Measurements from ENCODE around the gene TCEANC2. TPM values are rescaled to one million over a fixed set of nuclear protein-coding genes. Genes with fewer than 3 reads are reported as not detected.

TCEANC2 gene
- total and polyA plus RNA-seq, 4 experiments from 2014 or later, result 3.5 to 13.1 (median 9.6) TPM

GRCh38 chr1:54108156-54108555, 54.7 kb downstream of the TCEANC2 start:
- Mint-ChIP-seq H3K9me3 (no peaks in the 10 kb centered on the region), H3K27me3 (no peaks in the 10 kb centered on the region), H3K36me3 (no peaks in the 10 kb centered on the region), H3K4me3 (no peak overlapping the region), H3K27ac (no peak overlapping the region), H3K4me1 (no peaks in the 10 kb centered on the region)
- intact Hi-C loops (cut with micrococcal nuclease), result no loop called here
- ChIA-PET CTCF (ENCODE audit: partially characterized antibody) (interaction anchor here (1.5 kb wide), 1 partner anchor 381 kb away, joined by 5 read pairs; no protein-coding TSS in a partner anchor), POLR2A (ENCODE audit: partially characterized antibody) (interaction anchor here (0.6 kb wide), 1 partner anchor 299 kb away, joined by 3 read pairs; no protein-coding TSS in a partner anchor)
- no peak for DNase-seq
- Histone ChIP-seq H3K36me3 (ENCODE audit: insufficient read depth, low read length) (no peaks in the 10 kb centered on the region), H3K9me3 (ENCODE audit: control insufficient read depth in 1 of 2, low read length in 2 of 2) (no peaks in the 10 kb centered on the region), H3K4me3 (ENCODE audit: low read length in 2 of 2) (no peak overlapping the region), H3K4me1 (ENCODE audit: insufficient read depth, low read length) (no peaks in the 10 kb centered on the region), H3K27me3 (ENCODE audit: insufficient read depth, low read length) (no peaks in the 10 kb centered on the region), H3K27ac (ENCODE audit: low read depth, low read length) (no peak overlapping the region)

DNA sequence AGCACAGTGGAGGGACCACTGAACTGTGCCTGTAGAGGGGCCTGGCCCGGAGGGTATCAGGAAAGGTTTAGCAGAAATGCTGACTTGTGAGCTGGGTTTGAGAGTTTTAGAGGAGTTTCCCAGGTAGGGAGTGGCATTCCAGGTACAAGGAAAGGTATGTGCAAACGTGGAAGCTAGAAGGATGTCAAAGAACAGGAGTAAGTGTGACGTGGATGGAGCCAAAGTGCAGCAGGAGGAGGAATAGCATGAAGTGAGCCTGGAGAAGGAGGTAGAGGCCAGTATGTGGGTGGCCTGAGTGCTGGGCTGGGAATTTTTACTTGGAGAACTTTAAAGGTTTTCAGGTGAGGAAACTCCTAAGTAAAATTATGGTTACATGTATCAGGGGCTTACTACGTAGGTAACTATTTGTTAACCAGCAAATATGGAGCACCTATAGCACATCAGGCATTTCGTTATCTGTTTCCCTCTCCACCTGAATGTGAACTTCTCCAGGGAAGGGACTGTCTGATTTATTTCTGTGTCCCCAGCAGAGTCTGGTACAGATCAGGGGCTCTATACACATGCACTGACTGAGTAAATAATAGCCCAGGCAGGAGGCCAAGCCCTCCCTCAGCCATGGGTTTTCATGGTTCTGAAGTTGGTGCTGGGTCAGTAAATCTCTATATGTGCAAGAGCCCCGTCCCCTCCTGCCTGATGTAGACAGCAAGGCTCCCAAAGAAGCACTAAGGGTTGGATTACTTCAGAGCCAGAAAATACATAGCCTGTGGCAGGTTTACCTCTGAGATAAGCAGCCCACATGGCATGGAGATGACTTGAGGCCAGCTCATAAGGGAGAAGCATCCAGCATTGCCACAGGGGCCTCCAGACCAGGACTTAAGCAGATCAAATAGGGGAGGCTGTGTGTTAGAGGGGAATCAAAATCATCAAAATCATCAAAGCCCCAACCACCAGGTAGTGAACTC, 56.0 kb downstream of the TCEANC2 start:
- ChIA-PET POLR2A (ENCODE audit: partially characterized antibody) (no interaction called here), CTCF (ENCODE audit: partially characterized antibody) (interaction anchor here (1.5 kb wide), 1 partner anchor 380 kb away, joined by 5 read pairs; no protein-coding TSS in a partner anchor)
- H3K27ac Mint-ChIP-seq, result no peak overlapping the region
- intact Hi-C loops (cut with micrococcal nuclease), result no loop called here
- H3K36me3 Mint-ChIP-seq, result no peaks in the 10 kb centered on the region
- no peaks in the 10 kb centered on the region for H3K9me3 ChIP-seq (ENCODE audit: control insufficient read depth in 1 of 2, low read length in 2 of 2)
- no peak for DNase-seq
- no peaks in the 10 kb centered on the region for H3K4me1 ChIP-seq (ENCODE audit: insufficient read depth, low read length)
- no peaks in the 10 kb centered on the region for H3K9me3 Mint-ChIP-seq
- no peaks in the 10 kb centered on the region for H3K27me3 Mint-ChIP-seq
- no peaks in the 10 kb centered on the region for H3K36me3 ChIP-seq (ENCODE audit: insufficient read depth, low read length)
- no peak overlapping the region for H3K27ac ChIP-seq (ENCODE audit: low read depth, low read length)
- H3K4me3 ChIP-seq (ENCODE audit: low read length in 2 of 2), result no peak overlapping the region
- no peak overlapping the region for H3K4me3 Mint-ChIP-seq
- no peaks in the 10 kb centered on the region for H3K27me3 ChIP-seq (ENCODE audit: insufficient read depth, low read length)
- H3K4me1 Mint-ChIP-seq, result no peaks in the 10 kb centered on the region

GRCh38 chr1:54110996-54111395, 57.6 kb downstream of the TCEANC2 start:
- Histone ChIP-seq H3K27ac (ENCODE audit: low read depth, low read length) (no peak overlapping the region), H3K9me3 (ENCODE audit: control insufficient read depth in 1 of 2, low read length in 2 of 2) (no peaks in the 10 kb centered on the region), H3K4me1 (ENCODE audit: insufficient read depth, low read length) (no peaks in the 10 kb centered on the region), H3K36me3 (ENCODE audit: insufficient read depth, low read length) (no peaks in the 10 kb centered on the region), H3K27me3 (ENCODE audit: insufficient read depth, low read length) (no peaks in the 10 kb centered on the region), H3K4me3 (ENCODE audit: low read length in 2 of 2) (no peak overlapping the region)
- intact Hi-C loops (cut with micrococcal nuclease), result no loop called here
- Mint-ChIP-seq H3K4me3 (peak overlapping the region in 1 of 8 donors; percentile 16), H3K27ac (no peak overlapping the region), H3K27me3 (no peaks in the 10 kb centered on the region), H3K9me3 (no peaks in the 10 kb centered on the region), H3K36me3 (no peaks in the 10 kb centered on the region), H3K4me1 (no peaks in the 10 kb centered on the region)
- no peak for DNase-seq
- ChIA-PET POLR2A (ENCODE audit: partially characterized antibody) (no interaction called here), CTCF (ENCODE audit: partially characterized antibody) (no interaction called here)

DNA sequence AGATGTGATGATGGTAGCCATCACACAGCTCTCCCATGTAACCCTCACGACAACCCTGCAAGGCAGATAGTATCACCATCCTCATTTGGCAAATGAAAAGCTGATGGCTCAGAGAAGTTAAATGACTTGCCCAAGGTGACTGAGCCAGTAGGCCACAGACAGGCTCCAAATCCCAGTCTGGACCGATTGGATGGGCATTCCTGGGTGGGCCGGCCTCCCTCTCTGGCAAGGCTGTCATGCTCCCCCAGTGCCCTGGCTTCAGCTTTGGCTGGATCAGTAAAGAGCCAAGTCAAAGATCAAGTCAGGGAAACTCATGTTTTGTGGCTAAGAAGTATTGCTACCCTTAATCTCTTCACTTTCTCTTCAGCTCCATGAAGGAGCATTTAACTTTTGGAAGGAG, 58.2 kb downstream of the TCEANC2 start:
- no peak overlapping the region for H3K4me3 ChIP-seq (ENCODE audit: low read length in 2 of 2)
- no peak overlapping the region for H3K4me3 Mint-ChIP-seq
- H3K36me3 ChIP-seq (ENCODE audit: insufficient read depth, low read length), result no peaks in the 10 kb centered on the region
- no peaks in the 10 kb centered on the region for H3K4me1 Mint-ChIP-seq
- no peaks in the 10 kb centered on the region for H3K27me3 ChIP-seq (ENCODE audit: insufficient read depth, low read length)
- no peaks in the 10 kb centered on the region for H3K36me3 Mint-ChIP-seq
- H3K27ac ChIP-seq (ENCODE audit: low read depth, low read length), result no peak overlapping the region
- H3K27ac Mint-ChIP-seq, result no peak overlapping the region
- no peaks in the 10 kb centered on the region for H3K4me1 ChIP-seq (ENCODE audit: insufficient read depth, low read length)
- ChIA-PET POLR2A (ENCODE audit: partially characterized antibody) (no interaction called here), CTCF (ENCODE audit: partially characterized antibody) (no interaction called here)
- no peaks in the 10 kb centered on the region for H3K9me3 ChIP-seq (ENCODE audit: control insufficient read depth in 1 of 2, low read length in 2 of 2)
- no peaks in the 10 kb centered on the region for H3K9me3 Mint-ChIP-seq
- intact Hi-C loops (cut with micrococcal nuclease), result no loop called here
- DNase-seq, result no peak
- no peaks in the 10 kb centered on the region for H3K27me3 Mint-ChIP-seq

DNA sequence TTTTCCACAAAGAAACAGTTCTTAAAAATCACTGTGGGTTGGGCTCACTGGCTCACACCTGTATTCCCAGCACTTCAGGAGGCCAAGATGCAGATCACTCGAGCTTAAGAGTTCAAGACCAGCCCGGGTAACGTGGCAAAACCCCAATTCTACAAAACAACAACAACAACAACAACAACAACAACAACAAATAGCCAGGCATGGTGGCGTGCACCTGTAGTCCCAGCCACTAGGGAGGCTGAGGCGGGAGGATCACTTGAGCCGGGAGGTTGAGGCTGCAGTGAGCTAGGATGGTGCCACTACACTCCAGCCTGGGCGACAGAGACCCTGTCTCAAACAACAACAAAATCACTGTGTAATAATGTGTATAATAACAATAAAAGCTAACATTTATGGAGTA, 58.6 kb downstream of the TCEANC2 start:
- ChIA-PET POLR2A (ENCODE audit: partially characterized antibody) (no interaction called here), CTCF (ENCODE audit: partially characterized antibody) (no interaction called here)
- H3K27ac Mint-ChIP-seq, result no peak overlapping the region
- no peaks in the 10 kb centered on the region for H3K9me3 Mint-ChIP-seq
- DNase-seq, result no peak
- no peaks in the 10 kb centered on the region for H3K4me1 Mint-ChIP-seq
- Histone ChIP-seq H3K4me1 (ENCODE audit: insufficient read depth, low read length) (no peaks in the 10 kb centered on the region), H3K36me3 (ENCODE audit: insufficient read depth, low read length) (no peaks in the 10 kb centered on the region), H3K27me3 (ENCODE audit: insufficient read depth, low read length) (no peaks in the 10 kb centered on the region), H3K27ac (ENCODE audit: low read depth, low read length) (no peak overlapping the region), H3K4me3 (ENCODE audit: low read length in 2 of 2) (no peak overlapping the region), H3K9me3 (ENCODE audit: control insufficient read depth in 1 of 2, low read length in 2 of 2) (no peaks in the 10 kb centered on the region)
- no peaks in the 10 kb centered on the region for H3K27me3 Mint-ChIP-seq
- intact Hi-C loops (cut with micrococcal nuclease), result no loop called here
- no peak overlapping the region for H3K4me3 Mint-ChIP-seq
- H3K36me3 Mint-ChIP-seq, result no peaks in the 10 kb centered on the region

DNA sequence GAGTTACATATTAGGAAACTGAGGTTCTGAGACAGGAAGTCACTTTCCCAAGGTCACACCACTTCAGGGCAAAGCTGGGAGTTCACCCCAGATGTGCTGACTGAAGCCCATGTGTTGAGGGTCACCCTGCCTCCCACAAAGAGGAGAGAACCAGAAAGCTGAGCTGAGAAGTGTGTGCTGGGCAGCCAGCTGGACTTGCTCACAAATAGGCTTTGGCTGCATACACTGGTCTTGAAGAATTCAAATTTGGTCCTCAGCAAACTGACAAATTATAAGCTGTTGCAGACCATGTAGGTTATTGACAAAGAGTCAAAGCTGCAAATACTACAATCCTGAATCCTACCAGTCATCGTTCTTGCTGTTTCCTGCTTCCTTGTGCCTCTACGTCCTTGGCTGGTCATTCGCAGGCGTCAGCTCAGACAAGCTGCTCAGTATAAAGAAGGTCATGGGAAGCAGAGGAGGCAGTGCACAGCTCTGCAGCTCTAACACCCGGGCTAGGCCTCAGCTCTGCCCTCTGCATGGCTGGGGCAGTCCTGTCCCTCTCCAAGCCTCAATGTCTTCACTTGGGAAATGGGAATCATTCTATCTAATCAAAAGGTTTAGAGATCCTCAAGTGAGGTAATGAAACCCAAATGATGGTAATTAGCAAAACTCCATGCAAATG, 59.4 kb downstream of the TCEANC2 start:
- ChIA-PET CTCF (ENCODE audit: partially characterized antibody) (no interaction called here), POLR2A (ENCODE audit: partially characterized antibody) (no interaction called here)
- Histone ChIP-seq H3K27me3 (ENCODE audit: insufficient read depth, low read length) (no peaks in the 10 kb centered on the region), H3K4me3 (ENCODE audit: low read length in 2 of 2) (no peak overlapping the region), H3K36me3 (ENCODE audit: insufficient read depth, low read length) (no peaks in the 10 kb centered on the region), H3K9me3 (ENCODE audit: control insufficient read depth in 1 of 2, low read length in 2 of 2) (no peaks in the 10 kb centered on the region), H3K27ac (ENCODE audit: low read depth, low read length) (no peak overlapping the region), H3K4me1 (ENCODE audit: insufficient read depth, low read length) (no peaks in the 10 kb centered on the region)
- H3K27ac Mint-ChIP-seq, result no peak overlapping the region
- no peak for DNase-seq
- intact Hi-C loops (cut with micrococcal nuclease), result no loop called here
- H3K9me3 Mint-ChIP-seq, result no peaks in the 10 kb centered on the region
- no peak overlapping the region for H3K4me3 Mint-ChIP-seq
- no peaks in the 10 kb centered on the region for H3K4me1 Mint-ChIP-seq
- H3K27me3 Mint-ChIP-seq, result no peaks in the 10 kb centered on the region
- H3K36me3 Mint-ChIP-seq, result no peaks in the 10 kb centered on the region

DNA sequence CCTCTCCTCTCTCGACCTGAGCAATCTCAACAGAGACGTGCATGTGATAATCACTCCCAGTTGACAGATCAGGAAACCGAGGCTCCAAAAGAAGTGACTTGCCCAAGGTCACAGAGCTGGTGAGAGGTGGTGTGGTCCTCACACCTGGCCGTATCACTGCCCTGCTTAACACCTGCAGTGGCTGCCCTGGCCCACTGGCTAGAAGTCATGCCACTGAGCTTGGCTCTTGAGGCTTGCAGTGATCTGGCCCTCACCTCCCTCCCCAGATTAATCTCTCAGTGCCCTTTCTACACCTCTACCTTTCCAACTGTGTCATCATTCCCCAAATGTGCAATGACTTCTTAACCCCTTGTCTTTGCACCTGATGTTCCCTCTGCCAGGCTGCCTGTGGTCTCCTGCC, 60.6 kb downstream of the TCEANC2 start:
- Mint-ChIP-seq H3K36me3 (no peaks in the 10 kb centered on the region), H3K4me3 (no peak overlapping the region), H3K9me3 (no peaks in the 10 kb centered on the region), H3K27me3 (no peaks in the 10 kb centered on the region), H3K27ac (no peak overlapping the region), H3K4me1 (no peaks in the 10 kb centered on the region)
- H3K27ac ChIP-seq (ENCODE audit: low read depth, low read length), result no peak overlapping the region
- no peaks in the 10 kb centered on the region for H3K36me3 ChIP-seq (ENCODE audit: insufficient read depth, low read length)
- DNase-seq, result no peak
- ChIA-PET POLR2A (ENCODE audit: partially characterized antibody) (no interaction called here), CTCF (ENCODE audit: partially characterized antibody) (interaction anchor here (0.9 kb wide), 1 partner anchor 9 kb away, joined by 3 read pairs; no protein-coding TSS in a partner anchor)
- no peaks in the 10 kb centered on the region for H3K9me3 ChIP-seq (ENCODE audit: control insufficient read depth in 1 of 2, low read length in 2 of 2)
- no peak overlapping the region for H3K4me3 ChIP-seq (ENCODE audit: low read length in 2 of 2)
- intact Hi-C loops (cut with micrococcal nuclease), result no loop called here
- no peaks in the 10 kb centered on the region for H3K27me3 ChIP-seq (ENCODE audit: insufficient read depth, low read length)
- H3K4me1 ChIP-seq (ENCODE audit: insufficient read depth, low read length), result no peaks in the 10 kb centered on the region
